ENCODE results near the gene RPL18A.

RPL18A gene

GRCh38 chr19:17848595-17849292, 11.0 kb upstream of the RPL18A start:
- Mint-ChIP-seq H3K9me3 (peaks cover 5% of the 10 kb centered on the region), H3K27ac (peak overlapping the region; percentile 98), H3K36me3 (ENCODE audit: low read depth) (peaks cover 27% of the 10 kb centered on the region), H3K27me3 (ENCODE audit: low read depth) (no peaks in the 10 kb centered on the region), H3K4me3 (peak overlapping the region; percentile 94), H3K4me1 (ENCODE audit: low read depth) (peaks cover 56% of the 10 kb centered on the region)
- DNase-seq (ENCODE audit: low spot score): no peak

GRCh38 chr19:17854061-17854460, 5.6 kb upstream of the RPL18A start:
- peaks cover 5% of the 10 kb centered on the region for H3K36me3 Mint-ChIP-seq (ENCODE audit: low read depth)
- no peaks in the 10 kb centered on the region for H3K27me3 Mint-ChIP-seq (ENCODE audit: low read depth)
- peaks cover 31% of the 10 kb centered on the region for H3K4me1 Mint-ChIP-seq (ENCODE audit: low read depth)
- no peak overlapping the region for H3K27ac Mint-ChIP-seq
- no peak overlapping the region for H3K4me3 Mint-ChIP-seq
- DNase-seq (ENCODE audit: low spot score): no peak
- peaks cover 5% of the 10 kb centered on the region for H3K9me3 Mint-ChIP-seq

DNA sequence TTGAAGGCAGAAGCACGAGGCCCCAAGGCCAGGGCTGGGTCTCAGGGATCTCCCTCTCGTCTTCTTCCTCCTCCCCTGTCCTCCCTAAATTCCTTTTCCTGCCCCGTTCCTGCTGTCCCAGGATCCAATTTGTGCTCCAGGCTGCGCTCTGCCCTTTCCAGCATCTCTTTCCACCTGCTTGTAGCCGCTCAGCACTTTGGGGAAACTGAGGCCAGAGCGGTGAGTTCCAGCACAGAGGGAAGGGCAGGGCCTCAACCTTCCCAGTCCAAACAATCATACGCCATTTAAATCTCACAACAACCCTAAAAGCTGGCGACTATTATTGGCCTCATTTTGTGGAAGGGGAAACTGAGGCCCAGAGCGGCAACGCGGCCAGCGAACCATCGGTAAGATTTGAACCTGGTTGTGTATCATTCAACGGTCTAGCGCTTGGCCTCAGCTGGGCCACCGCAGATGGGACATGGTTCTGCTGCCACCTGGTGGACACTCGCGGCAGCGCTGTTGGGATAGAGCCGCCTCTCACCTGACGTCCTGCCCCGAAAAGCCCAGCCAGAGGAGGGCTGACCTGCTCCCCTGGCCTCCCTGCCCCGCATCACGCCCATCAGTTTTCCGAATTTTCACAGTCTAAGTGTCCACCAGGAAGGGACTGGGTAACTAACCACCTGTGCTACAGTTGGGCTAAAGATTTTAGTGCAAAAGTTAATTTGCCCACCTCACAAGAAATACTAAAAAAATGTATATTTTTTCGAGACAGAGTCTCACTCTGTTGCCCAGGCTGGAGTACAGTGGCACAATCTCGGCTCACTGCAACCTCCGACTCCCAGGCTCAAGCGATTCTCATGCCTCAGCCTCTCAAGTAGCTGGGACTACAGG, 4.2 kb upstream of the RPL18A start:
- Mint-ChIP-seq H3K27me3 (ENCODE audit: low read depth) (no peaks in the 10 kb centered on the region), H3K9me3 (peaks cover 5% of the 10 kb centered on the region), H3K27ac (peak overlapping the region; percentile 68), H3K4me3 (no peak overlapping the region), H3K4me1 (ENCODE audit: low read depth) (peaks cover 21% of the 10 kb centered on the region), H3K36me3 (ENCODE audit: low read depth) (peaks cover 14% of the 10 kb centered on the region)
- DNase-seq (ENCODE audit: low spot score): peak; percentile 85

GRCh38 chr19:17860331-17860992, 752 bp downstream of the RPL18A start:
- Mint-ChIP-seq H3K36me3 (ENCODE audit: low read depth) (peaks cover 53% of the 10 kb centered on the region), H3K27ac (peak overlapping the region; percentile 99), H3K4me3 (peak overlapping the region; percentile 98), H3K9me3 (no peaks in the 10 kb centered on the region), H3K4me1 (ENCODE audit: low read depth) (peaks cover 18% of the 10 kb centered on the region), H3K27me3 (ENCODE audit: low read depth) (no peaks in the 10 kb centered on the region)
- DNase-seq (ENCODE audit: low spot score): no peak

GRCh38 chr19:17860993-17861360, 1.3 kb downstream of the RPL18A start:
- Mint-ChIP-seq H3K4me1 (ENCODE audit: low read depth) (peaks cover 15% of the 10 kb centered on the region), H3K36me3 (ENCODE audit: low read depth) (peaks cover 56% of the 10 kb centered on the region), H3K9me3 (no peaks in the 10 kb centered on the region), H3K27me3 (ENCODE audit: low read depth) (no peaks in the 10 kb centered on the region), H3K4me3 (peak overlapping the region; percentile 98), H3K27ac (peak overlapping the region; percentile 99)
- DNase-seq (ENCODE audit: low spot score): no peak

DNA sequence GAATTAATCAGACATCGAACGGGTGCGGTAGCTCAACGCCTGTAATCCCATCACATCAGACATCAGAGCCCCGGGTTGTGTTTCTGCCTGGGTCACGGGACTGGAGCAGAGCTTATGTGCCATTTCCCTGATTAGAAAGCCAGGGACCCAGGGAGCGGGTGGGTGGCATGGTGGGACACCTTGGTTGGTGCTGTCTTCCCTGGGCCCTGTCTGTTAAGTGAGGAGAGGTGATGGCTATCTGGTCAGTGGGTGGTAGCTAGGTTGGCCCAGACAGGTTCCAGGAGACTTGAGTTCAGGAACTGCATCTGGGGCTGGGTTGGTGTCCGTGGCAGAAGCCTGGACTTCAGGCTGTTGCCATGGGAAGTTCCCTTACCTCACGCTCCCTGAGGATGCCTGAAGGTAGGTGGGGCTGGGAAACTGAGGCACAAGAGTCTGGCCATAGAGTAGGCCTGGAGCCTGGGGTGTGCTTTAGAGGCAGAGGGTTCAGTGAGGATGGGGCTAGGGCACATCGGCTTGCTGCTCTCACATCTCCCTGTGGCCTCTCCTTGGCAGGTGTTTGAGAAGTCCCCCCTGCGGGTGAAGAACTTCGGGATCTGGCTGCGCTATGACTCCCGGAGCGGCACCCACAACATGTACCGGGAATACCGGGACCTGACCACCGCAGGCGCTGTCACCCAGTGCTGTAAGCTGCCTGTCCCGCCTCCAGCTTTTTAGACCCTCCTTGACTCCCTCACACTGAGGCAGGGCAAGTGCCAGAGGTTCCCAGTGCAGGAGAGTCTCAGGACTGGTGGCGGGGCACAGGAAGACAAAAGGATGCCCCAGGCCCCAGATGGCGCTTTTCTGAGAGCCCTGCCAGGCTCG, 2.1 kb downstream of the RPL18A start:
- Mint-ChIP-seq H3K27me3 (ENCODE audit: low read depth) (no peaks in the 10 kb centered on the region), H3K4me1 (ENCODE audit: low read depth) (peaks cover 15% of the 10 kb centered on the region), H3K27ac (peak overlapping the region; percentile 99), H3K9me3 (no peaks in the 10 kb centered on the region), H3K4me3 (peak overlapping the region; percentile 98), H3K36me3 (ENCODE audit: low read depth) (peaks cover 56% of the 10 kb centered on the region)
- no peak for DNase-seq (ENCODE audit: low spot score)

DNA sequence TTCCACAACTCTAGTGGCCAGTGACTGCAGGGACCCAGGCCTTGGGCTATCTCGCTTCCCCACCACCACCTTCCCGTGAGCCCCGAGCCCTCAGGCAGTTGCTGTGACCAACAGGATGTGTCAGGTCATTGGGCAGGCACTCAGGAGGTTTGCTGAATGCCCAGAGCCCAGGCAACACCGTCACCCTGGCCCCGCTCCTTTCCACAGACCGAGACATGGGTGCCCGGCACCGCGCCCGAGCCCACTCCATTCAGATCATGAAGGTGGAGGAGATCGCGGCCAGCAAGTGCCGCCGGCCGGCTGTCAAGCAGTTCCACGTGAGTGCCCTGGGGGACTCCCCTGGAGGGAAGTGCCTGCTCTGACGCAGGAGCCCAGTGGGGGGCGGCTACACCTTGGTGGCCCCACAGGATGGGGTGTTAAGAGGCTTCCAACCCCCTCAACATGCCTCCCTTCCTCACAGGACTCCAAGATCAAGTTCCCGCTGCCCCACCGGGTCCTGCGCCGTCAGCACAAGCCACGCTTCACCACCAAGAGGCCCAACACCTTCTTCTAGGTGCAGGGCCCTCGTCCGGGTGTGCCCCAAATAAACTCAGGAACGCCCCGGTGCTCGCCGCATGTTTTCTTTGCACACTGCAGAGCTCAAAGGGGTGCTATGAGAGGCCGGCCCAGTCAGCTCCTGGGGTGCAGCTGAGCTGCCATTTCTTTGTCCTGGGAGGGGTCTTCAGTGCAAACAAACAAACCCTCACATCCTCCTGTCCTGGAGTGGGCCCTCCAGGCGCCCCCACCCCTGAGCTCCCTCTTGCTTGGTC, 3.2 kb downstream of the RPL18A start:
- no peaks in the 10 kb centered on the region for H3K27me3 Mint-ChIP-seq (ENCODE audit: low read depth)
- H3K27ac Mint-ChIP-seq: peak overlapping the region; percentile 36
- H3K4me3 Mint-ChIP-seq: peak overlapping the region; percentile 49
- H3K9me3 Mint-ChIP-seq: no peaks in the 10 kb centered on the region
- DNase-seq (ENCODE audit: low spot score): no peak
- H3K4me1 Mint-ChIP-seq (ENCODE audit: low read depth): peaks cover 15% of the 10 kb centered on the region
- H3K36me3 Mint-ChIP-seq (ENCODE audit: low read depth): peaks cover 56% of the 10 kb centered on the region

- Mint-ChIP-seq H3K36me3 (ENCODE audit: low read depth) (peaks cover 56% of the 10 kb centered on the region), H3K4me3 (peak overlapping the region; percentile 46), H3K27ac (peak overlapping the region; percentile 36), H3K4me1 (ENCODE audit: low read depth) (peaks cover 15% of the 10 kb centered on the region), H3K9me3 (no peaks in the 10 kb centered on the region), H3K27me3 (ENCODE audit: low read depth) (no peaks in the 10 kb centered on the region)
- DNase-seq (ENCODE audit: low spot score): no peak
Measured at GRCh38 chr19:17863520-17864182, 3.9 kb downstream of the RPL18A start.

- peaks cover 9% of the 10 kb centered on the region for H3K4me1 Mint-ChIP-seq (ENCODE audit: low read depth)
- DNase-seq (ENCODE audit: low spot score): no peak
- H3K9me3 Mint-ChIP-seq: no peaks in the 10 kb centered on the region
- H3K4me3 Mint-ChIP-seq: no peak overlapping the region
- no peaks in the 10 kb centered on the region for H3K27me3 Mint-ChIP-seq (ENCODE audit: low read depth)
- H3K27ac Mint-ChIP-seq: peak overlapping the region; percentile 55
- peaks cover 46% of the 10 kb centered on the region for H3K36me3 Mint-ChIP-seq (ENCODE audit: low read depth)
Measured at GRCh38 chr19:17865364-17866311, 5.9 kb downstream of the RPL18A start.

GRCh38 chr19:17866312-17866963, 6.7 kb downstream of the RPL18A start:
- Mint-ChIP-seq H3K4me3 (no peak overlapping the region), H3K27ac (peak overlapping the region; percentile 58), H3K36me3 (ENCODE audit: low read depth) (peaks cover 38% of the 10 kb centered on the region), H3K9me3 (no peaks in the 10 kb centered on the region), H3K4me1 (ENCODE audit: low read depth) (peaks cover 6% of the 10 kb centered on the region), H3K27me3 (ENCODE audit: low read depth) (peaks cover 2% of the 10 kb centered on the region)
- no peak for DNase-seq (ENCODE audit: low spot score)

DNA sequence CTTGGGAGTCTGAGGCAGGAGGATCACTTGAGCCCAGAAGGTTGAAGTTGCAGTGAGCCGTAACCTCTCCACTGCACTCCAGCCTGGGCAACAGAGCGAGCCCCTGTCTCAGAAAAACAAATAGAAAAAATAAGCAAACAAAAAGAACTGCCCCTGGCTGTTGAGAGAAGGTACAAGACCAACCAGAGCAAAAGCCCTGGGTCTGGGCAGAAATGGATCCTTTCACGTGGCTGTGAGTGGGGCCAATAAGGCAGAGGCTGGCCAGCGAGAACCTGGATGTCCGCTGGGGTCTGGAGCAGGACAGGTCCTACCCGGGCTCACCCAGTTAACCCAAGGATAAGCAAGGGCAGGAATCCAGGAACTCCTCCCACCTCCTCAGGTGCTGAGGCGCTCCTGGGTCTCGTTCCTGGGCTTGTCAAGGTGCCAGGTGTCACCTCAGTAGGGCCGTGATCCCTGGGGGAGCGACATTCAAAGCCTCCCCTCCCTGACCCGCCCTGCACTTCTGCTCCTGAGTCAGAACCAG, 7.3 kb downstream of the RPL18A start:
- H3K27ac Mint-ChIP-seq: no peak overlapping the region
- no peak overlapping the region for H3K4me3 Mint-ChIP-seq
- no peak for DNase-seq (ENCODE audit: low spot score)
- H3K27me3 Mint-ChIP-seq (ENCODE audit: low read depth): peaks cover 4% of the 10 kb centered on the region
- no peaks in the 10 kb centered on the region for H3K9me3 Mint-ChIP-seq
- H3K4me1 Mint-ChIP-seq (ENCODE audit: low read depth): peaks cover 6% of the 10 kb centered on the region
- H3K36me3 Mint-ChIP-seq (ENCODE audit: low read depth): peaks cover 32% of the 10 kb centered on the region
